Ascending aorta (tissue), 2 donors: ENCODE results near the gene NELFA. TPM values are rescaled to one million over a fixed set of nuclear protein-coding genes. Genes with fewer than 3 reads are reported as not detected.

ENCODE experiments used
- DNase-seq, 2 donors: peaks; one replicate each; pipeline ENCODE4 v3.0.0-alpha.2; 2019; ENCODE audit warnings: low spot score in 2 of 2
- H3K27ac ChIP-seq, 2 donors: fragments of 200-600 bp; sonication (generic); one replicate each; pipeline ENCODE4 v1.5.1; 2016 to 2017; ENCODE audit warnings: mild to moderate bottlenecking in 1 of 2
- H3K27me3 ChIP-seq: fragments of 200-600 bp; sonication (generic); one replicate; pipeline ENCODE4 v1.5.1; 2017
- H3K36me3 ChIP-seq, 2 donors: fragments of 200-600 bp; sonication (generic); one replicate each; pipeline ENCODE4 v1.5.1; 2016
- H3K4me1 ChIP-seq, 2 donors: fragments of 200-600 bp; sonication (generic); one replicate each; pipeline ENCODE4 v1.5.1; 2016 to 2017; ENCODE audit warnings: mild to moderate bottlenecking in 1 of 2
- H3K4me3 ChIP-seq, 2 donors: fragments of 200-600 bp; sonication (generic); one replicate each; pipeline ENCODE4 v1.5.1; 2016 to 2017; ENCODE audit warnings: mild to moderate bottlenecking in 1 of 2
- H3K9me3 ChIP-seq, 2 donors: fragments of 200-600 bp; sonication (generic); one replicate each; pipeline ENCODE4 v1.5.1; 2016
- intact Hi-C: fragments of 100-400 bp; cut with DNase I; formaldehyde crosslinking; loops from one replicate; pipeline ENCODE4 v1.15.1; 2023
- total RNA-seq: library from RNA; depleted of rRNA; stranded (reverse); fragments of >200 nt; gene quantifications from one replicate; pipeline ENCODE4 v1.1.0, GENCODE V29; 2016
- TF ChIP-seq, protein P1 (sequence below), 3 experiments: fragments of 200-600 bp in 2 of 3; fragments of 450-650 bp in 1 of 3; sonication (generic) in 2 of 3; IDR thresholded peaks; one replicate each; pipeline ENCODE4 v1.5.1; 2016 to 2019; ENCODE audit warnings: antibody characterized with exemption in 3 of 3, mild to moderate bottlenecking in 1 of 3, moderate library complexity in 1 of 3

NELFA gene
- total RNA-seq, 1 donor from 2014 or later, result 11.9 TPM

DNA sequence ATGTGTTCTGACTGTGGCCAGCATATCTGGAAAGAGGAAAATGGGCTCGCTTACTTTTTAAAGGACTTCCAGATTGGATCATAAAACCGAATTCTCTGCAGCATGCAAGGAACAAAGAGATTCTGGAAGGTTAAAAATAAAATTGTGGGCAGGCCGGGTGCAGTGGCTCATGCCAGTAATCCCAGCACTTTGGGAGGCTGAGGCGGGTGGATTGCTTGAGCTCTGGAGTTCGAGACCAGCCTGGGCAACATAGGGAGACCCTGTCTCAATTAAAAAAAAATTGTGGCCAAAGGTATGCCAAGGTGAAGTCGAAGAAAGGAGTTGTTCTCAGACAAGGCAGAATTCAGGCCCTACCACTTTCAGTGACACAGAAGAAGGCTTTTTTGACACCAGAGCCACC is 37.8 kb downstream of the NELFA start:
- no peak for DNase-seq
- peaks cover 22 to 30% of the 10 kb centered on the region in 2 donors for H3K36me3 ChIP-seq
- TF ChIP-seq, protein P1, sequence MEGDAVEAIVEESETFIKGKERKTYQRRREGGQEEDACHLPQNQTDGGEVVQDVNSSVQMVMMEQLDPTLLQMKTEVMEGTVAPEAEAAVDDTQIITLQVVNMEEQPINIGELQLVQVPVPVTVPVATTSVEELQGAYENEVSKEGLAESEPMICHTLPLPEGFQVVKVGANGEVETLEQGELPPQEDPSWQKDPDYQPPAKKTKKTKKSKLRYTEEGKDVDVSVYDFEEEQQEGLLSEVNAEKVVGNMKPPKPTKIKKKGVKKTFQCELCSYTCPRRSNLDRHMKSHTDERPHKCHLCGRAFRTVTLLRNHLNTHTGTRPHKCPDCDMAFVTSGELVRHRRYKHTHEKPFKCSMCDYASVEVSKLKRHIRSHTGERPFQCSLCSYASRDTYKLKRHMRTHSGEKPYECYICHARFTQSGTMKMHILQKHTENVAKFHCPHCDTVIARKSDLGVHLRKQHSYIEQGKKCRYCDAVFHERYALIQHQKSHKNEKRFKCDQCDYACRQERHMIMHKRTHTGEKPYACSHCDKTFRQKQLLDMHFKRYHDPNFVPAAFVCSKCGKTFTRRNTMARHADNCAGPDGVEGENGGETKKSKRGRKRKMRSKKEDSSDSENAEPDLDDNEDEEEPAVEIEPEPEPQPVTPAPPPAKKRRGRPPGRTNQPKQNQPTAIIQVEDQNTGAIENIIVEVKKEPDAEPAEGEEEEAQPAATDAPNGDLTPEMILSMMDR (IDR thresholded peaks at IDR 0.05), result no peak
- H3K27ac ChIP-seq, result no peak overlapping the region
- H3K9me3 ChIP-seq, result no peaks in the 10 kb centered on the region
- no peaks in the 10 kb centered on the region for H3K27me3 ChIP-seq
- intact Hi-C loops, result no loop called here
- H3K4me1 ChIP-seq, result no peaks in the 10 kb centered on the region
- H3K4me3 ChIP-seq, result no peak overlapping the region

DNA sequence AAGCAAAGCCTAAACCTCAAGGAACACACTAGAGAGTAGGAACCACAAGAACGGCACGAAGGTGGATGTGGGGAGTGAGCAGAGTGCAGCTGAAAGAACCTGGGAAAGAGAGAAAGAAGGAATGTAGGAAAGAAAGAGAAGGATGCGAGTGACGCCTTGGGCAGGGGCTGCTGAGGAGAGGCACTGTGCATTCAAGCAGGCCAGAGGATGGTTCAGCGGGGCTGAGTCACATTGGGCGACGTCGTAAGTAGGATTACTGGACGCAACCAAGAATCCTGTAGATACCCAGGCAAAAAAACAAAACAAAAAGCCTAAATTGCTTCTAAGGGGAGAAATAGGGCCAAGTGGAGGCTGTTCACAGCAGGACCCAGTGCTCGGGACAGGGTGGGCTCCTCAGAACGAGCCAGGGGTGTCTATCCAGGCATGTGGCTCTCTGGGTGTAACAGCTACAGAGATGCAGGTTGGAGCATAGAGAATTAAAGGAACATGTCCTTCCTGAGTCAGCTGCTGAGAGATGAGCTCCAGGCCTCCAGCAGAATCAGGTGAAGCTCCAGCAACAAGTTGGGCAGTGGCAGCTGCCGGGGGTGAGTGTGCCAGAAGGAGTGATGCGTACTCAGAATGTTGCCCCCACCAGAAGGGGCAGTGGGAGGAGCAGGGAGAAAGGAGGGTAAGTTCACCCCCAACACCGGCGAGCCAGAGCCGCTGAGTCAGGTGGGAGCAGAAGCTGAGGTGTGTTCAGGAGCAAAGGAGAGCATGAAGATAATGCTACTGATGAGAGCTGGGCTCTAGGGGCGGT is 38.6 kb downstream of the NELFA start:
- no peak overlapping the region for H3K27ac ChIP-seq
- intact Hi-C loops, result no loop called here
- TF ChIP-seq, protein P1 (IDR thresholded peaks at IDR 0.05), result no peak
- no peaks in the 10 kb centered on the region for H3K27me3 ChIP-seq
- H3K36me3 ChIP-seq, result peaks cover 17 to 22% of the 10 kb centered on the region in 2 donors
- DNase-seq, result no peak
- no peak overlapping the region for H3K4me3 ChIP-seq
- no peaks in the 10 kb centered on the region for H3K4me1 ChIP-seq
- no peaks in the 10 kb centered on the region for H3K9me3 ChIP-seq

DNA sequence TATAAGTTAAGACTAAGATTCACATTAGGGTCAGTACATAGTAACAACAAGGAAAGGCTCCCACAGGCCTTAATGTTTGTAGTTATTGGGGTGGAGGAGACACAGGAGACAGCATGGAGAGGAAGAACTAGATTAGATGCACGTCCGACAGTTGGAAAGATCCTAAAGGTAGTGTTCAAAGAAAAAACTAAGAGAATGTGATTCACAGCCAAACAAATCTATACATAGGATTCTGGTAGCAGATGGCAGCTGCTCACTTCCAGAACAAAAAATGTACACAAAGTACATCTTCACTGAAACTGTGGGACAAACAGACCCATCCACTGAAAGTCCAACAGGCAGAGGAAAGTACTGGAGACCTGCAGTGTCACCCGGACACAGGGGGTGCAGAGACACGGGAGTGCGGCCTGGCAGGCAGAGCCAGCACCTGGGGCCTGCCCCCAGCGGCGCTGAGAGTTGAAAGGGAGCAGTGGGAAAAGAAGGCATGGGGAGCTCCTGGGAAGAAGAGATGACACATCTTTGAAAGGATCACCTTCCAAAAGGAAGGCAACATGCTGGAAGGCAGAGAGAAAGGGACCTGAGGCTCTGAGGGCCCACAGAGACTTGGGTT is 40.0 kb downstream of the NELFA start:
- Histone ChIP-seq H3K9me3 (no peaks in the 10 kb centered on the region), H3K4me1 (no peaks in the 10 kb centered on the region), H3K27ac (no peak overlapping the region), H3K27me3 (no peaks in the 10 kb centered on the region), H3K36me3 (peaks cover 8 to 9% of the 10 kb centered on the region in 2 donors), H3K4me3 (no peak overlapping the region)
- no peak for DNase-seq
- intact Hi-C loops, result no loop called here
- TF ChIP-seq, protein P1 (IDR thresholded peaks at IDR 0.05), result no peak

DNA sequence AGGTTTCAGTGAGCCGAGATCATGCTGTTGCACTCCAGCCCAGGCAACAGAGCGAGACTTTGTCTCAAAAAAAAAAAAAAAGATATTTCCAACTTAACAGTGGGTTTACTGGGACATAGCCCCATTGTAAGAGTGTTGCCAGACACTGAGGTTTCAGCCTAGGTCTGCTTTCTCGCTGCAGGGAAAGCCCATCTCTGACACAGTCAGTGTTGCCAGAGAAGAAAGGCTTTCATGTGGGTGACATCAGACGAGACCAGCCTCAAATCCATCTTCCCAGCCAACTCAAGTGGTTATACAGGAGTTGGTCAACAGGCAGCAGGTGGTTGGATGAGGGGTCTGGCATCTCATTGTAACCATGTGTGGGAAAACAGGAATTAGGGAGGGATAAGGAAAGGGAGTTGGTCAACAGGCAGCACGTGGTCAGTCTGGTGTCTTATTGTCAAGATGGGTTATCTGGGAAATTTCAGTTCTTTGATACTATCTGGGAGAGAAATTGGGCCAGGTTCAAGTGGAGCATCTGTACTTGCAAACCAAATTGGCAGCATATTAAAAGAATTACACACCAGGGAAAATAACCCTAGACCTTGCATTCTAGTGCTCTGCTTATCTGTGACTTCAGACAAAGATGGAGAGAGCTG is 41.1 kb downstream of the NELFA start:
- peaks cover 8 to 14% of the 10 kb centered on the region in 2 donors for H3K36me3 ChIP-seq
- intact Hi-C loops, result no loop called here

DNA sequence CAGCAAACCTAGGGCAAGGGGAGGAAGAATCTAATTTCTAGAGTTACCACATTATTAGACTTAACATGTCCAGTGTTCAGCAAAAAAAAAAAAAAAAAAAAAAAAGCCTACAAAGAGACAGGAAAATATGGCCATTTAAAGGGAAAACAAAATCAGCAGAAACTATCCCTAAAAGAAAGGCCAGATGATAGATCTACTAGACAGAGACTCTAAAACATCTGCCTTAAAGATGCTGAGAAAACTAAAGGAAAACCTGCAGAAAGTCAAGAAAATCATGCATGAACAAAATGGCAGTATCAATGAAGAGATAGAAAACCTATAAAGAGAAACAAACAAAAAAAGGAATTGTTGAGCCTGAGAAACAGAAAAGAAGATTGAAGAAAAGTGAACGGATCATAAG is 43.8 kb downstream of the NELFA start:
- Histone ChIP-seq H3K27me3 (no peaks in the 10 kb centered on the region), H3K4me3 (no peak overlapping the region), H3K4me1 (no peaks in the 10 kb centered on the region), H3K36me3 (peaks cover 29 to 32% of the 10 kb centered on the region in 2 donors), H3K27ac (no peak overlapping the region), H3K9me3 (no peaks in the 10 kb centered on the region)
- TF ChIP-seq, protein P1 (IDR thresholded peaks at IDR 0.05), result no peak
- DNase-seq, result no peak
- intact Hi-C loops, result no loop called here

More for the DNA sequence above, 41.1 kb downstream of the NELFA start:
- Histone ChIP-seq H3K4me3 (no peak overlapping the region), H3K9me3 (no peaks in the 10 kb centered on the region), H3K27me3 (no peaks in the 10 kb centered on the region), H3K4me1 (no peaks in the 10 kb centered on the region), H3K27ac (no peak overlapping the region)
- DNase-seq, result no peak
- TF ChIP-seq, protein P1 (IDR thresholded peaks at IDR 0.05), result no peak
